MV-4-11 (cell line): ENCODE data around the gene LUC7L3.
A peak's percentile ranks its signal among the peaks of the same experiment; 100 is the strongest.
"Not testable (repeated sequence)": the region's sequence is repeated elsewhere in the genome, so short reads cannot be mapped to it uniquely, and the experiment has no call there.

Experiments used
- DNase-seq: peaks from one replicate; lab custom pipeline; 2025; lab: John Stamatoyannopoulos, UW

LUC7L3 gene

DNA sequence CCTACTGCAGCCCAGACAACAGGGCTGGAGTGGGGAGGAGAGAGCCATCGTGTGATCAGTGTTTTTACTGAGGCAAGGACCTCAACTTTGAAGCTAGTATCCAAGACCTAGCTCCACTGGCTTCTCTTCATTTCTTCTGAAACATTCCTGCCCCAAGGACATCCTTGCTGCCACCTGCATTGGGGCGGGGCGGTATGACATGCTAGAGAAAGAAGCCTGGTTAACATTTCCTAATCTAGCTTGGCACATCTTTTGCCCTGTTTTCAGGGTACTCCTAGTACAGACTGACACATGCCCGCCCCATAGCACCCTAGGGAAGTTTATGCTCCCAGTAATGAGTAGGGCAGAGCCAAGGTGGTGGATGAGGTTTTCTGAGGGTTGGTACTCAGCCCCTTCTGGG lies 65.7 kb downstream of the LUC7L3 start:
- DNase-seq: no peak

- no peak for DNase-seq
These were observed 66.7 kb downstream of the LUC7L3 start for GRCh38 chr17:50785946-50786570.

DNA sequence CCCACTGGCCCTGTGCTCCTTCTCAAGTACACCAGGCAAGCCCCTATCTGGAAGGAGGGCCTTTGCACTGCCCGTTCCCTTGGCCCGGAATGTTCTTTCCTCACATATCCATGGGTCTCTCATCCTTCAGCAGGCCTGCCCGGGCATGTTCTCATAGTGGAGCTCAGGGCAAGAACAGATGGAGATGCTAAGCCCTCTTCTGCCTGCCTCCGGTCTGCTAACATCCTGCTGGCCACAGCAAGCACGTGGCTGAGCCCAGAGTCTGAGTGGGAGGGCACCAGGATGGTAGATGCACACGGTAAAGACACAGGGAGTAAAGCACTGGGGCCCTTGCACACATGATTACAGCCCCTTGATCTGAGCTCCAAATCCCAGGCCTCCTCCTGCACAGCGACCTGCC lies 67.7 kb downstream of the LUC7L3 start:
- no peak for DNase-seq

DNA sequence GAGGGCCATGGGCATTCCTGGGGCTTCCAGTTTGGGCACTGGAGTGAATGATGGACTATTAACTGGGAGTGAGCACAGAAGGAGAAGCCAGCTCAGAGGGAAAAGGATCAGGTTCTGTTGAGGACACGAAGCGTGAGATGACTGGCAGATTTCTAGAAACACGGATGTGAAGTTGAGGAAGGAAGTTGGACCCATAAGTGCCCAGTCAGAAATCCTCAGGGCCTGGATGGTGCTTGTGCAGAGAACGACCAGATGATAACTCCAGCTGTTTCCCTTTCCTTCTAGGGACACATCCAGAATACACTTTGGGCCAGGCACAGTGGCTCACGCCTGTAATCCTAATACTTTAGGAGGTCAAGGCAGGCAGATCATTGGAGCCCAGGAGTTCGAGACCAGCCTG lies 71.2 kb downstream of the LUC7L3 start:
- no peak for DNase-seq

GRCh38 chr17:50792132-50792531 lies 72.7 kb downstream of the LUC7L3 start:
- DNase-seq: no peak

GRCh38 chr17:50793007-50793406 lies 73.6 kb downstream of the LUC7L3 start:
- no peak for DNase-seq

DNA sequence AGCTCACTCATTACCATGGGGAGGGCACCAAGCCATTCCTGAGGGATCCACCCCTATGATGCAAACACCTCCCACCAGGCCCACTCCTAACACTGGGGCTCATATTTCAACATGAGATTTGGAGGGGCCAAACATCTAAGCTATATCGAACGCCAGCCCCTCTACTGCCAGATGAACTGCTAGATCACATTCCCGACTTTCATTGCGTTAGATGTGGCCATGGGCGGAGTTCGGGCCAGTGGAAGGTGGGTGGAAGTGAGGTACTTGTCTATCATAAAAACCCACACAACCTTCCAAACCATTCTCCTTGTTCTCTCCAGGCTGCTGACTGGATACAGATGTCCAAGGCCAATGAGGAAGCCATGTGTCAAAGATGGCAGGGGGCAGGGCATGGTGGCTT lies 75.0 kb downstream of the LUC7L3 start:
- DNase-seq: no peak

DNA sequence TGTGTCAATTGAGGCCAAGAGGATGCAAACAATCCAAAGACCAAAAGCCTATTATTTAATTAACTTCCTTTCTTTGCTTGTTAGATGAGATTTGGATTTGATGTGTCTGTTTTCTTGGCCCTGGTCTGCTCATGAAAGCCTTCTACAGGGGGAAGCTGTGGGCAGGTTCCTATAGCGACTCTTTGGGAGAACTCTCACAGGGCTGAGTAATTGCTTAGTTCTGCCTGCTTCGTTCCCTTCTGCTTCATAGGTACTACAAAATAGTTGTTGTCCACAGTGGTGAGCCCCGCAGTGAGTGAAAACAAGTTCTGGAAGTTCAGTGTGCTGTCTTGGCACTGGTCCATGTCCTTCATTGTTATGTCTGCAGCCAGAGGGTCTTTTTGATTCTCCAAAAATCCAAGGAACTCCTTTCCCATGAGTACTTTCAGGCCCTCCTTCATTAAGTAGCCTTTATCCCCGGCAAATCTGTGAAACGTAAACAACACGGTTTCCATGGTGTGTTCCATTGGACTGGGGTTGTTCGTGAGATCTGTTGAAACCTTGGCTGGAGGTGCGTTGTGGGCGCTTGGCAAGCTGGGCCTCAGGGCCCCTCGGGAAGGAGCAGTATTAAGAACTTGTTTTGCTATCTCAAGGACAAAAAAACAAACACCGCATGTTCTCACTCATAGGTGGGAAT lies 77.9 kb downstream of the LUC7L3 start:
- DNase-seq: peak; percentile 32

DNA sequence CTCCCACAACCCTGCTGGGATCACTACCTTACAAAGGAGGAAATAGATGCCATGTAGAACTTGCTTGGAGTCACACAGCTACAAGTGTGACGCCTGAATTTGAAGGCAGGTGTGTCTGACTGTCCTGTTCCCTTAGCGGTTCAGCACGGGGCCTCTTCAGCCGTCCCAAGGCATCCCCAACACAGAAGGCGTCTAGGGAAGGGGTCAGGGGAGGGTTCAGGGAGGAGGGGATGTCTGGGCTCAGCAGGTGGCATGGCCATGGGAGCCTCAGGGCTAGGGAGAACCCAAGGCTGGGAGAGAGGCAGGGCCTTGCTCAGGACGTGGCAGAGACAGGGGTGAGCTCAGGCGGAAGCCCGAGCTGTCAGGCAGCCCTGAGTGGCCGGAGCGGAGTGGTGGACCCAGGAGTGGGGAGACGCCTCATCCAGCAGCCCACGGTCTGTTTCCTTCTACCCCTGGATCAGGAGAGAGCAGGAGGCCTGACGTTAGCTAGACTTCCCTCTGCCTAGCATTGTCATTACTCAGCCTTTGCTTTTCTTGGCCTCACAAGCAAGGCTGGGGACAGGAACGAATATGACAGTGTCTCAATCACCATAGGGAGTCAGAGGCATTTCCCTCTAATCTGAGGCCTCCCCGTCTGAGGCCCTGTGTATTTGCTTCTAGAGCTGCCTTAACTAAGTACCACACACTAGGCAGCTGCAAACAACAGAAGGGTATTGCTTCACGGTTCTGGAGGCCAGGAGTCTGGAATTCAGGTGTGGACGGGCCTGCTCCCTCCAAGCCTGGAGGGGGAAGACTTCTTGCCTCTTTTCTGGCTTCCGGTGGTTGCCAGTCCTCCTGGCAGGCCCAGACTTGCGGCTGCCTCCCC lies 79.3 kb downstream of the LUC7L3 start:
- no peak for DNase-seq

GRCh38 chr17:50799582-50799981 lies 80.2 kb downstream of the LUC7L3 start:
- DNase-seq: no peak

DNA sequence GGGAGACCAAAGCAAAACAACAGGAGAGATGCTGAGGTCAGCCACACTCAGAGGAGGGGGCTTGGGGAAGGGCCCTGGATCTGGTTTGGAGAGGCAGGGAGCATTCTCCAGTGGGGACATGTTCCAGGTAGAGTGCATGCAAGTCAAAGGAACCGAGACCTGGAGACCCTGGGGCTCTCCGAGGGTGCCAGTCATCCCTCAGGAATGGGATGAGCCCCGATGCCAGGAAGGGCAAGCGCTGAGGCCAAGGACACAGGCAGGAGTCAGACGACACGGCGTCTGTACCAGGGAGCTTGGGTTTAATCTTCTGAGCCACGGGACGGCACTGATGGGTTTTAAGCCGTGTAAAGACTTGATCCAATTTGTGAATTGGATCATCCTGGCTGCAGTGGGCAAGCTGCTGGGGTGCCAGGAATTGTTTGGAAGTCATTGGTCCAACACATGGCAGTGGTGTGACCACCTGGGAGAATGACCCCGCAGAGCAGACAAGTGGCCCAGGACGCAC lies 80.8 kb downstream of the LUC7L3 start:
- DNase-seq: no peak

- no peak for DNase-seq
These were observed 83.5 kb downstream of the LUC7L3 start for GRCh38 chr17:50802609-50803571.

- no peak for DNase-seq
These were observed 84.3 kb downstream of the LUC7L3 start for GRCh38 chr17:50803676-50804075.

GRCh38 chr17:50804749-50805475 lies 85.5 kb downstream of the LUC7L3 start:
- not testable (repeated sequence) for DNase-seq

GRCh38 chr17:50805486-50805885 lies 86.1 kb downstream of the LUC7L3 start:
- DNase-seq: no peak
